HG02588 (cell line): ENCODE data around the gene TOR1A.
"Not testable (repeated sequence)": the region's sequence is repeated elsewhere in the genome, so short reads cannot be mapped to it uniquely, and the experiment has no call there.

ENCODE experiments used
- ATAC-seq: cut with Tn5 transposase; IDR thresholded peaks from one replicate; pipeline ENCODE4 v1.9.1; 2021; ENCODE audit warnings: mild to moderate bottlenecking, moderate library complexity; ENCODE audit not compliant: unreplicated experiment

The TOR1A gene

DNA sequence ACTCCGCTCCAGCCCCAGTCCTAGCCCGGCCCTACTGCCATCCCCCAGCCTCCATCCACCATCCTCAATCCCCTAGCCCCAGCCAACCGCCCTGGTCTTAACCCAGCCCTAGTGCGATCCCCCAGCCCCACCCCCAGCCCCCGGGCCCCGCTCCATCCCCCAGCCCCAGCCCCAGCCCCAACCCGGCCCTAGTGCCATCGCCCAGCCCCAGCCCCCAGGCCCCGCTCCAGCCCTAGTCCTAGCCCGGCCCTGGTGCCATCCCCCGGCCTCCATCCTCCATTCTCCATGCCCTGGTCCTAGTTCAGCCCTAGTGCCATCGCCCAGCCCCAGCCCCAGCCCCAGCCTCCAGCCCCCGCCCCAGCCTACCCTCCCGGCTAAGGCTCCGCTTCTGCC, 398 bp downstream of the TOR1A start:
- no peak for ATAC-seq

DNA sequence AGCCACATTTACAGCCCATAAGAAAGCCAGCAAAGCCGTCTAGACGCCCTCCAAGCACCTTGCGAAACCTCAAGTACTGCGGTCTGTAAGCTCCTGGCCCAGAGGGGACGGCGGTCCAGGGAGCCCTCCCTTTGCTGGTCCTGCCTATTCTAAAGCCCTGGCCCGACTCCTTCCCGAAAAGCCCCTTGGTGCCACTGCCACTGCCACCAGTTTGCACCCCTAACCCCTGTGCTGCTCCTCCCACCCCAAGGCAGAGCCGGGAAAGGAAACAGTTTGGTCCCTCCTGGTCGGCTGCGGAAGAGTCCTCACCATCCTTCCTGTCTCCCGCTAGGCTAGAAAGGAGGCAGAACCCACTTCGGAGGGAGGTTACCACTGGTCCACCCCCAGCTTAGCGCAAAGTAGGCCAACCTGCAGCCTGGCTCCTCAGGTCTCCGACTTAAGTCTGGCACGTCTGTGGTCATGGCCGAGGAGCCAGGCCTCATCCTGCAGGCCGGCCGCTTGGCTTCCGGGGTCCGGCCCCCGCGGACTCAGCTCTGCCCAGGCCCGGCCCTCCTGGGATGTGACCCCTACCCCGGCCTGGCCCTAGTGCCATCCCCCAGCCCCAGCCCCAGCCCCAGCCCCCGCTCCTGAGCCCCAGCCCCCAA, 916 bp downstream of the TOR1A start:
- ATAC-seq = no peak

DNA sequence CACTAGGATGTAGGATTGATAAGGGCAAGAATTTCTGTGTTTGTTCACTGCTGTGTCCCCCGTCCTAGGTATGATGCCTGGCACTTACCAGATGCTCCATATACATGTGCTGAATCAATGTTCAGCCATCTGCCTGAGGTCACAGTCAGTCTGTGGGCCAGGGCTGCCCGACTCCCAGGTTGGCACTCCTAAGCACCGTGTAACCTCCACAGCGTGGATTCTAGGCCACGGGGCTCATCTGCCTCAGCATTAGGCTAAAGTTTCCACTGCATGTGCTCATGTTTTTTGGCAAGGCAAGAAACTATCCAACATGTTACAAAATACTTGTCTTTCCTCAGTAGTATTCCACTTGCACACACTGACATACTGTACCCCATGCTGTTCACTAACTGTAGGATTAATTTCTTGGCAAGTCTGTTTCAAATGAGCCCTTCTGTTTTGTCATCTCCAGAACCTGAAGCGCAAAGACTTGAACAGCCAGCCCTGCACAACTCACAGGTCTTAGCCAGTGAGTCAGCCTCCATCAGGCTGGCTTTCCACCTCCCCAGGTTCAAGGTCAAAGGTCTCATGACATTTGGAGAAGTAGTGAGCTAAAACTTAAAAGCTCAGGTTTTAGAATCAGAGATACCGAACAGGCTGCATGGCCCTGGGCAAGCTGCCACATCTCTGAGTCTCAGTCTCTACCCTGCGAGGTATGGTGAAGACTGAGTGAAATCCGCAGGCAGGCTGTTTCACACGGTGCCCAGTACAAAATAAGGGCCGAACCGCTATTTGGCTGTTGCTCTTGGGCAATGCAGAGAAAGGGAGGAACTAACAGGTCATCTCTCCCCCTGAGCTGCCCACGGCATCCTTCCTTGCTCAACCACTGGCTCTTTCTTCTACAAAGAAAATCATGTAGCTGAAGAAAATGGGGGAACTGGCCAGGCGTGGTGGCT, 7.2 kb downstream of the TOR1A start:
- no peak for ATAC-seq

DNA sequence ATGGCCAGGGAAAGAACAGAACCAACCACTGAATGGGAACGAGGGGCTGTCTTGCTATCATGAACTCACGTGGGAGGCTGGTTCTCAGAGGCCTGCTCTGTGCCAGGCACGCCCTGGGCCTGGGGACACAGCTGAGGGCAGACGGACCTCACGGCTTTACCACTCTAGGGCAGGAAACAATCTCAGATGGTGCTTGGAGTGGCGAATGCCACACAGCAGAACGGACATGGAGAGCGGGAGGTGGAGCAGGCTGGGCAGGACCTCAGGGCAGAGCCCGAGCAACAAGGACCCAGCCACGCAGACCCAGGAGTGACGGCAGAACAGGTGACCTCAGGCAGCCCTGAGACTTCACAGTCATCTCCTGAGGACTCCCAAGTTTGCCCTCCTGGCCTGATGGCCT, 8.7 kb downstream of the TOR1A start:
- no peak for ATAC-seq

DNA sequence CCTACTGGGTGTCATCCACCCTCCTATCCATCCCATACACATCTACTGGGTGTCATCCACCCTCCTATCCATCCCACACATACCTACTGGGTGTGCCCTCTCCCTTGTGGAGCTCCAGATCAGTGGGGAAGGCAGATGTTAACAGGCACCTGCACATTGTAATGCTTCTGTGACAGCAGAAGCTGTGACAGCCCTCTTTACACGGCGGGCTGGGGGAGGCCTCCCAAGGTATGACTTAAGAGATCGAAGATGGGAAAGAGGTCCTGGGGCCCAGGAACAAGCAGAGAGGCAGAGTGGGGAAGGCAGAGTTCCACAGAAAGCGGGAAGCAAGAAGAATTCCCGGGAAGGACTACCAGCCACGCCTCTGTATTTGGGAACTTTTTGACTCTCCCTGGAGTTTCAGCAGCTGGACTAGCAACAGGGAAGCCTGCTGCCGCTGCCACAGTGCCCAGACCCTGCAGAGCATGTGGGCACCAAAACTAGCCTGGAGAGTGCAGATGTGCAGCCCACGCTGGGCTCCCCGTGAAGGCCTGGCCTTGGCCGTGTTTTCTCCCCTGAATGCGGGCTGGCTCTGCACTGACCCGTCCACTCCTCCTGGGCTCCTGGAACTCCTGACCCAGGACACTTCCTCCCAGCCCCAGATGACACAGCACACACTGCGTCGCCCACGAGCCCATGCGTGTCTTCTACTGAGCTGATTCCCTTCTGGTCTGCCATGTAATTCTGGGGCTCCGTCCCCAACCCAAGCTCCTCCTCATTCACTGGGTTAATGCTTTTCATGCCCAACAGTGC, 9.3 kb downstream of the TOR1A start:
- ATAC-seq = no peak

DNA sequence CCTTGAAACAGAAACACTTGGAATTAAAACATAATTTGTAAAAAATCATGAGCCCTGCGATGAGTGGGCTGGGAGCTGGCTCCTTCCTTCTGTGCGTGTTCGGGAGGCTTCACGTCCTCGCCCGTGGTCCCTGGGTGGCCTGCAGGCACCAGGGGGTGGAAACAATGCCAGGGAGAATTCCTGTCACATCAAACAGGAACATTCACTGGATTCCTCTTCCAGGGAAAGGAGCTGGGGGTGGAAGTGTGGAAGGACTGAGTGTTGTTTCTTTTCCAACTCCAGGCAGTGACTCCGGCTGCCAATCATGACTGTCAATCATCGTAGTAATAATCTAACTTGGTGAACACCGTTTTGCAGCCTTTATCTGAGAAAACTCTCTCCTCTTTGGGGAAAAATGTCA, 10.3 kb downstream of the TOR1A start:
- ATAC-seq = no peak

DNA sequence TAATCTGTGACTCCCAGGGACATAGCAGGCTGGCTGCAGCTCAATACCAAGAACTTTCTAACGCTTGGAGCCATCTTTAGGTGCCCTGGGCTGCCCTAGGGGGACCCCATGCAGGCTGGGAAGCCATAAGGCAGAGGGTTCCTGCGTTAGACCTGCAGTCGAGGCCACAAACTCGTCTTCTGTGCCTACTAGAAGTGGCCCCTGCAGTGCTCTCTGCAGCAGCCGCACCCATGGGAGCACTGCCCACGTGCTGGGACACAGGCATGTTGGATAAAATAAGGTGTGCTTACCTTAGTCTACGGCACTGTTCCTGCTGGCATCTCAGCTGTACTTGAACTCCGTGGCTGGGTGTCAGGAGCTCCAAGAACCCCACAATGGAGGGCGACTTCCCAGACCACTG, 11.6 kb downstream of the TOR1A start:
- ATAC-seq = no peak

DNA sequence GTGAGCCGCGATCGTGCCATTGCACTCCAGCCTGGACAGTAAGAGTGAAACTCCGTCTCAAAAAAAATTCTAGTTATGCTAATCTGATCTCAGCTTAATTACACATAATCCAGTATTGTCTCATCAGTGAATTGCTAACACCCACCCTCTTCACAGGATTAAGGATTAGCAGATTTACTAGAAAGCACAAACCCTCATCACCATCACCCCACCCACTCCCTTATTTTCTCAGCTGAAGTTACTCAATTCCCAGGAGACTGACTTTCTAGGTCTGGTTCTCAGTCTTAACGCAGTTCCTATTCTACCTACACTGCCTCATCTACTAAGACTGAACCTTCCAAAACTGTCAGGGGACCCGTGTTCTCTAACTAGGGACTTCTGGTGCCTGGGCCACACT, 12.0 kb downstream of the TOR1A start:
- no peak for ATAC-seq

DNA sequence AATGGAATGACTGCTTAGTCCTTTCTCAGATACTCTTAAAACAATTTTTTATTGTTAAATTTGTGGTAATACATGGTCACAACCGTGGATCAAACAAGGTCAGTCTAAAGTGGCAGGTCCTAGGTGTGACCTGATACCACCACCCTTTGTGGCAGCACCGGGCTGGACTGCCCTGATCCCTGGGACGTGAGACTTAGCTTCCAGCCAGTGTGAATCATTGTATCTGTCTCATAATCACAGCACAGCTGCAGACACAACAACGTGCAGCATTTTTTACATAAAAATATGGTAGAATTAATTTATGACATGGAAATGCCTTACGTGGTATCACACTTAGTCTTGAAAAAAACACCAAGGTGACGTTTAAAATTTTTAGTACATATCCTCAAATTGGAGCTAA, 13.1 kb downstream of the TOR1A start:
- no peak for ATAC-seq

DNA sequence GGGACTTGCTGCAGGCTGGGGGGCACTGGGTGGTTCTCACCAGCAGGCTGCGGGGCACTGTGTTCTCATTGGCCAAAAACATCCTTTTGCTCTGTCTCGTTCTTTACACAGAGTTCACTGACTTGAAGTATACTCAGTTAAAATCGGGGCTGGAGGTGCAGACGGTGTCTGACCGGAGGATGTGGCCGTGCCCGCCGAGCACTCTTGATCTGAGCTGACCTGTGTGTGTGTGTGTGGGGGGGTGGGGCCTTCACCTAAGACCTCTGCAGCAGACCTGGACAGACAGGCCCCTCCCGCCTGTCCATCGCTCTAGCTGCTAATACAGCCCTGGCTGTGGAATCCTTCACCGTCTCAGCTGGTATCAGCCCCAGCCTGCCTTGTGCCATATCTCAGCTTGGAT, 13.8 kb downstream of the TOR1A start:
- ATAC-seq = no peak

DNA sequence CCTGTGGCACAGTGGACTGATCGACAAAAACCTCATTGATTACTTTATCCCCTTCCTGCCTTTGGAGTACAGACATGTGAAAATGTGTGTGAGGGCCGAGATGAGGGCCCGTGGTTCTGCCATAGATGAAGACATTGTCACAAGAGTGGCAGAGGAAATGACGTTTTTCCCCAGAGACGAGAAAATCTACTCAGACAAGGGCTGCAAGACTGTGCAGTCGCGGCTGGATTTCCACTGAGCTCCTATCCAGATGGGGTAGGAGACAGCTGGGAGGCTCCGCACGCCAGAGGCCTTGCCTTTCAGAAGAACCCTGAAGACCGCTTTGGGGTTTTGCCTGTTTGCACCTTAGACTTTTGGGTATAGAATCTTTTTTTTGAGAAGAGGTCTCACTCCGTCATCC, 14.6 kb downstream of the TOR1A start:
- ATAC-seq = no peak

DNA sequence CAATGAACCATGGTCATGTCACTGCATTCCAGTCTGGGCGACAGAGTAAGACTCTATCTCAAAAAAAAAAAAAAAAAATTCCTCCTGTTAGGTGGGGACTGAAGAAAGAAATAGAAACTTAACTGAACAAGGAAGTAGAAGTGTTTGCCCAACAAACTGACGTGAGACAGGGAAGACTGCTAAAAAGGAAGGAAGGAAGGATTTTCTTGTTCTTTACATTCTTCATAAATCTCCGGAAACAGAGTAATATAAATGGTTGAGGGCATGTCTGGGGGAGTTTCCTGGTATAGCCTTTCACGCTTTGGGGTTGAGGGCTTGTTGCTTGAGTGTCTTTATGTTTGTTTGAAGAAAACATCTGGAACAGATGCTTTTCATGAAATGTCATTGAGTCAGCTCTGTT, 17.9 kb downstream of the TOR1A start:
- no peak for ATAC-seq

DNA sequence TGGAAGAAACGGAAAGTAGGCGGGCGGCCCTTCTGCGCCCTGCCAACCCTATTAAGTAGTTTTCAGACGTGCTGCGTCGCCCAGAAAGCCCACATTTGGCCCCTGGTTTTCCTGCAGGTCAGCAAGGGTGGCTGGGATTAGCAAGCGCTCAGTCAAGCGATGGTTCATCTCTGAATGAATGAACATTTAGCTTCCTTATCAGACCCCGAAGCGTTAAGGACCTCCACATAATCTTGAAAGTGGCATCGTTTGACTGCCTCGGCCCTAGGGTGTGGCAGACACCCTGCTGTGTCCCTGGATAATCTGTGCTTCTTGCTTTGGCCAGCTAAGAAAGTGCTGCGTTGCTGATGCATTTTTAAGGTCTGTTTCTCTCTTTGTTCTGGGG, 20.3 kb downstream of the TOR1A start:
- ATAC-seq = no peak

DNA sequence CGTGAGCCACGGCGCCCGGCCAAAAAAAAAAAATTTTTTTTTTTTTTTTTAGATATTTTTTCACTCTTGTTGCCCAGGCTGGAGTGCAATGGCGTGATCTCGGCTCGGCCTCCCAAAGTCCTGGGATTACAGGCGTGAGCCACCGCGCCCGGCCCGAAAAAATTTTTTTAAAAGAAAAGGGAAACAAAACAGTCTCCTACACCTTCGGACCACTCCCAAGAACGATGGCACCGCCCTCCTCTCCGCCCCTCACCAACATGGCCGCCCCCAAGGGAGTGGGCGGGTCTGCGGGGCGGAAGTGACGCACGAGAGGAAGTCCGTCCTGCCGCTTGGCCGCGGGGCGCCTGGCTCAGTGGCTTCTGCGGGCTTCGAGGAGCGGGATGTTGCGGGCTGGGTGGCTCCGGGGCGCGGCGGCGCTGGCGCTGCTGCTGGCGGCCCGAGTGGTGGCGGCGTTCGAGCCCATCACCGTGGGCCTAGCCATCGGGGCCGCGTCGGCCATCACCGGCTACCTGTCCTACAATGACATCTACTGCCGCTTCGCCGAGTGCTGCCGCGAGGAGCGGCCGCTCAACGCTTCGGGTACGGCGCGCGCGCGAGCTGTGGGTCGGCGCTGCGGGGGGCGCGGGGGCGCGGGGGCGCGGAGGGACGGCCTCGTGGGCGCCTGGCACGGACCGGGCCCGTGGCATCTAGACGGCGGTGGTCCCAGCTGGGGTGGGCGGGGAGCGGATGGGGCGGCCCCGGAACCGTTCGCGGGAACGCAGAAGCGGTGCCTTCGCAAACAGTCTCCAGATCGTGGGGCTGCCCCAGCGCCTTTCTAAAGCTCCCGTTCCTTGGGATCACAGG, 20.9 kb downstream of the TOR1A start, which contains the start of gene TOR1B:
Gene TOR1B, plus strand, starts transcription at position 352 of the 843 bp plus-strand sequence. Its CDS starts 29 bp downstream, at position 381.
- peak; percentile 85 for ATAC-seq

DNA sequence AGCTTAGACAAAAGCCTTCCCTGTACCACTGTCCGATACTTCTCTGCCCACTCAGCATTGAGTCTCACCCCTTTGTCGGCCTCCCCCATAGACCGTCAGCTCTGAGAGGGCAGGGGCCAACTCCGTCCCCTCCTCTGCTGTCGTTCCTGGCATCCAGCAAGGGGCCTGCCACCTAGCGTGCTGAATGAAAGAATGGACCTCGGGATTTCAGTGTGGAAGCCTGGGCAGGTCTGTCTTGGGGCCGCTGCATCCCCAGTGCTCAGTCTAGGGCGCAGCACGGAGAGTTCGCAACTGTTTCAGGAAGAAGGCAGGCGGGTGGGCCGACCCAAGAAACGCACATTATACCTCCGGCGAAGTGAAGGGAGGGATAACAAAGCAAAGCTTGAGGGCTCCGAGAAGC, 22.4 kb downstream of the TOR1A start:
- no peak for ATAC-seq

DNA sequence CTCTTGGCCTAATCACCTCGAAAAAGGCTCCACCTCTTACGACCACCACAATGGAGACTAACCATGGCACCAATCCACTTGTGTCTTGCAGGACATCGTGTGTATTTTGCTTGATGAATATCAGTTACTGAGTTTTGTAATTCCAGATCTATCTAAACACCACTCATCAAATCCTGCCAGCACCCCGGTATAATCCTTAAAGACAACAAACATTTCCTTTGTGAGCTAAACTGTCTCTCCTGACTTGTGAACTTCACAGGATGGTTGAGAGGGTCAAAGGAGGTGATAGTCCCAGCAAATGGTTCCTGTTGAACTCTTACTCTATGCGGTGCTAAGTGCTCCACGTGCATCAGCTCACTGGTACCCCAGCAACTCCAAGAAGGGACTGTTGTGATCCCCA, 25.0 kb downstream of the TOR1A start:
- ATAC-seq = no peak

DNA sequence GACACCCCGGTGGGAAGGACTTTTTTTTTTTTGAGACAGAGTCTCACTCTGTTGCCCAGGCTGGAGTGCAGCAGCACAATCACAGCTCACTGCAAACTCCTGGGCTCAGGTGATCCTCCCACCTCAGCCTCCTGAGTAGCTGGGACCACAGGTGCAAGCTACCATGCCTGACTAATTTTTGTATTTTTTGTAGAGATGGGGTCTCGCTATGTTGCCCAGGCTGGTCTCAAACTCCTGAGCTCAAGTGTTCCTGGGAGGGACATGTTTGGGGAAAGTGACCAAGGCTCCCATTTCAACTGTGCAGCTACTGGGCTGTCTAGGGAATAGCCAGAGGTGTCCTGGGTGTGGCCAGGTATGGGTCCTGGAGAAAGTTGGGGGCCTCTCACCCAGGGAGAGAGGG, 27.9 kb downstream of the TOR1A start:
- ATAC-seq = not testable (repeated sequence)

DNA sequence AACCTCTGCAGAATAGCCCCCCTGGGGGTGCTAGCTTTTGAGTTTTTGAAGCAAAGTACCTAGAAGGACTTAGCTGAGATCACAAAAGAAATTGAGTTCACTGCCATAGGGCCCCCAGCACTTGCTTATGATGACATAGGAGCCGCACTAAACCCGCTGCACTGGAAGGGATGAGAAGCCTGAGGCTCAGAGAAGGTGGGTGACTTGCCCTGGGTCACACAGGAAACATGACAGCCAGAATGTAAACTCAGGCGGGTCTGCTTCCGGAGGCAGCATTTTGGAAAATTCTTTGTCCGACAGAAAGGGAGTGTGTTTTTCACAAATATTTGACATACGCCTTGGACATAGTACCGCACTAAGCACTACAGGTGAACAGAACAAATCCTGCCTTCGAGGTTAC, 29.4 kb downstream of the TOR1A start:
- no peak for ATAC-seq

DNA sequence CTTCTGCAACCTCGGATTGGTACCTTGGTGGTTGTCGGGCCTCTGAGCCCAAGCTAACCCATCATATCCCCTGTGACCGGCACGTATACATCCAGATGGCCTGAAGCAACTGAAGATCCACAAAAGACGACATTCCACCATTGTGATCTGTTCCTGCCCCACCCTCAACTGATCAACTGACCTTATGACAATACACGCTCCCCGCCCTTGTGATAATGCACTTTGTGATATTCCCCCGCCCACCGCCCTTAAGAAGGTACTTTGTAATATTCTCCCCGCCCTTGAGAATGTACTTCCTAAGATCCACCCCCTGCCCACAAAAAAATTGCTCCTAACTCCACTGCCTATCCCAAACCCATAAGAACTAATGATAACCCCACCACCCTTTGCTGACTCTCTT, 37.5 kb downstream of the TOR1A start:
- ATAC-seq = no peak

DNA sequence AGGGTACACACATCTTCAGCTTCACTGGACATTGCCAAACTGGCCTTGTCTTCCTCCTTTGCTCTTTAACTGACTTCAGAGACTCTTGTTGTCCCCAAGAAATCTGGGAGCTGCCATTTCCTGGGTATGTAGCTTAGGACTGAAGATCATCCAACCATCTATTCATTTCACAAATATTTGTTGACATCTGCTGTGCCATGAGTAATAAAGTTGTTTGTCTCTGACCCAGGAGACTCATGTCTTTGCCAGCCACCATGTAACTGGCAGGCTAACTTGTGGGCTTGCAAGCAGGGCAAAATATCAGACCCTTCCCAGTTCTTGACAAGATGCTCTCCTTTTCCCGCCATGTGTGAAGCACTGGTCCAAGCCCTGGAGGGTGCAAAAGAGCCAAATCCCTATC, 38.1 kb downstream of the TOR1A start:
- ATAC-seq = no peak

DNA sequence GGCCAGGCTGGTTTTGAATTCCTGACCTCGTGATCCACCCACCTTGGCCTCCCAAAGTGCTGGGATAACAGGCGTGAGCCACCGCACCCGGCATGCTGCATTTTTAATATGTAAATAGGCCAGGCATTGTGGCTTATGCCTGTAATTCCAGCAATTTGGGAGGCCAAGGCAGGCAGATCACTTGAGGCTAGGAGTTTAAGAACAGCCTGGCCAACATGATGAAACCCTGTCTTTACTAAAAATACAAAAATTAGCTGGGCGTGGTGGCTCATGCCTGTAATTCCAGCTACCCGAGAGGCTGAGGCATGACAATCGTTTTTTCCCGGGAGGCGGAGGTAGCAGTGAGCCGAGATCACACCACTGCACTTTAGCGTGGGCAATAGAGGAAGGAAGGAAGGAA, 39.0 kb downstream of the TOR1A start:
- not testable (repeated sequence) for ATAC-seq
